Upper lobe of right lung (tissue), 1 donor: ENCODE measurements around the gene HSP90B1. TPM values are rescaled to one million over a fixed set of nuclear protein-coding genes. Genes with fewer than 3 reads are reported as not detected.

Experiments used
- ATAC-seq: fragments of 200-7000 bp; cut with Tn5 transposase; one replicate; pipeline ENCODE4 v1.9.1; 2020; ENCODE audit warnings: mild to moderate bottlenecking, moderate library complexity
- DNase-seq: peaks from one replicate; pipeline ENCODE4 v3.0.0-alpha.2; 2020
- H3K27ac ChIP-seq: fragments of 200-600 bp; one replicate; pipeline ENCODE4 v1.8.0; 2022
- H3K27me3 ChIP-seq: fragments of 200-600 bp; one replicate; pipeline ENCODE4 v1.8.0; 2022; ENCODE audit warnings: mild to moderate bottlenecking
- H3K36me3 ChIP-seq: fragments of 200-600 bp; one replicate; pipeline ENCODE4 v1.8.0; 2022
- H3K4me1 ChIP-seq: fragments of 200-600 bp; one replicate; pipeline ENCODE4 v1.8.0; 2022
- H3K4me3 ChIP-seq: fragments of 200-600 bp; one replicate; pipeline ENCODE4 v1.8.0; 2022; ENCODE audit warnings: mild to moderate bottlenecking
- H3K9me3 ChIP-seq: fragments of 200-600 bp; one replicate; pipeline ENCODE4 v1.8.0; 2022
- CTCF ChIP-seq: fragments of 200-600 bp; IDR thresholded peaks from one replicate; pipeline ENCODE4 v1.8.0; 2022; ENCODE audit warnings: antibody characterized with exemption
- intact Hi-C: fragments of 100-400 bp; cut with DNase I; formaldehyde crosslinking; loops from one replicate; pipeline ENCODE4 v1.11.0; 2022
- total RNA-seq: library from RNA; stranded (reverse); fragmentation: NEBNext Ultra II Directional; extraction: Animal tissue kit (Norgen Biotek cat#: 25700); gene quantifications from one replicate; pipeline ENCODE4 v1.2.1, GENCODE V29; 2021
- donor health status: DM: no; HTN: yes; CAD: no; lungs with severe emphysema.

The HSP90B1 gene
- total RNA-seq, 1 donor from 2014 or later: 676 TPM

GRCh38 chr12:103905730-103906349, 24.4 kb upstream of the HSP90B1 start:
- no peak overlapping the region for H3K4me3 ChIP-seq
- H3K36me3 ChIP-seq: no peaks in the 10 kb centered on the region
- no peak overlapping the region for H3K27ac ChIP-seq
- TF ChIP-seq CTCF: no peak
- no peaks in the 10 kb centered on the region for H3K4me1 ChIP-seq
- intact Hi-C loops: no loop called here
- ATAC-seq (no peak), DNase-seq (no peak)
- no peaks in the 10 kb centered on the region for H3K27me3 ChIP-seq
- H3K9me3 ChIP-seq: no peaks in the 10 kb centered on the region

- no peak overlapping the region for H3K27ac ChIP-seq
- H3K4me3 ChIP-seq: no peak overlapping the region
- no peaks in the 10 kb centered on the region for H3K27me3 ChIP-seq
- H3K36me3 ChIP-seq: no peaks in the 10 kb centered on the region
- no peaks in the 10 kb centered on the region for H3K4me1 ChIP-seq
- DNase-seq: no peak
- intact Hi-C loops: no loop called here
- ATAC-seq: no peak
- no peak for TF ChIP-seq CTCF
- no peaks in the 10 kb centered on the region for H3K9me3 ChIP-seq
Measured at GRCh38 chr12:103908246-103908541, 22.0 kb upstream of the HSP90B1 start.

- H3K4me1 ChIP-seq: no peaks in the 10 kb centered on the region
- no peaks in the 10 kb centered on the region for H3K27me3 ChIP-seq
- no peak overlapping the region for H3K4me3 ChIP-seq
- intact Hi-C loops: no loop called here
- H3K9me3 ChIP-seq: no peaks in the 10 kb centered on the region
- ATAC-seq (peak; percentile 78), DNase-seq (no peak)
- H3K36me3 ChIP-seq: no peaks in the 10 kb centered on the region
- no peak overlapping the region for H3K27ac ChIP-seq
- TF ChIP-seq CTCF: no peak
Measured at GRCh38 chr12:103908877-103909276, 21.3 kb upstream of the HSP90B1 start.

GRCh38 chr12:103909811-103910210, 20.4 kb upstream of the HSP90B1 start:
- ATAC-seq (no peak), DNase-seq (no peak)
- no peaks in the 10 kb centered on the region for H3K27me3 ChIP-seq
- intact Hi-C loops: no loop called here
- no peaks in the 10 kb centered on the region for H3K9me3 ChIP-seq
- no peaks in the 10 kb centered on the region for H3K4me1 ChIP-seq
- no peak overlapping the region for H3K4me3 ChIP-seq
- no peak overlapping the region for H3K27ac ChIP-seq
- no peak for TF ChIP-seq CTCF
- no peaks in the 10 kb centered on the region for H3K36me3 ChIP-seq

GRCh38 chr12:103912069-103912468, 18.1 kb upstream of the HSP90B1 start:
- intact Hi-C loops: no loop called here
- H3K4me1 ChIP-seq: no peaks in the 10 kb centered on the region
- H3K9me3 ChIP-seq: no peaks in the 10 kb centered on the region
- DNase-seq: no peak
- H3K36me3 ChIP-seq: no peaks in the 10 kb centered on the region
- no peak for ATAC-seq
- no peaks in the 10 kb centered on the region for H3K27me3 ChIP-seq
- no peak for TF ChIP-seq CTCF
- no peak overlapping the region for H3K27ac ChIP-seq
- H3K4me3 ChIP-seq: no peak overlapping the region

GRCh38 chr12:103913100-103913499, 17.1 kb upstream of the HSP90B1 start:
- Histone ChIP-seq H3K27me3 (no peaks in the 10 kb centered on the region), H3K4me3 (no peak overlapping the region), H3K9me3 (no peaks in the 10 kb centered on the region), H3K36me3 (no peaks in the 10 kb centered on the region), H3K27ac (no peak overlapping the region), H3K4me1 (no peaks in the 10 kb centered on the region)
- ATAC-seq (no peak), DNase-seq (no peak)
- intact Hi-C loops: no loop called here
- TF ChIP-seq CTCF: no peak
